BJ (cell line): ENCODE data around the gene WDFY1. TPM values are rescaled to one million over a fixed set of nuclear protein-coding genes. Genes with fewer than 3 reads are reported as not detected.

Source experiments
- CTCF ChIA-PET: fragments of 350-600 bp; formaldehyde crosslinking; extraction: SDS; loops from one replicate; lab custom pipeline; 2021; ENCODE audit warnings: antibody characterized with exemption, inconsistent platforms; lab: Yijun Ruan, JAX
- POLR2A ChIA-PET: fragments of 300-600 bp; sonication (Branson Sonifier 250); formaldehyde crosslinking; extraction: SDS; loops from one replicate; lab custom pipeline; 2021; ENCODE audit warnings: antibody characterized with exemption; lab: Charles Lee
- DNase-seq: peaks from one replicate; pipeline ENCODE4 v3.0.0-alpha.2; 2011; ENCODE audit warnings: low read depth
- H3K27me3 ChIP-seq: 2 replicates; pipeline ENCODE4 v1.6.0; 2011; ENCODE audit warnings: low read length; ENCODE audit not compliant: control insufficient read depth, insufficient read depth
- H3K36me3 ChIP-seq: 2 replicates; pipeline ENCODE4 v1.5.1; 2011; ENCODE audit warnings: low read length; ENCODE audit not compliant: control insufficient read depth, insufficient read depth
- H3K4me3 ChIP-seq: 2 replicates; pipeline ENCODE4 v1.5.1; 2011; ENCODE audit warnings: low read depth, mild to moderate bottlenecking, control low read depth, low read length
- CTCF ChIP-seq: IDR thresholded peaks from 2 replicates; pipeline ENCODE4 v1.5.1; 2011; ENCODE audit warnings: low read depth, mild to moderate bottlenecking, control low read depth, inconsistent platforms, low read length, moderate library complexity; ENCODE audit not compliant: insufficient read depth
- polyA plus RNA-seq: library from polyadenylated mRNA; depleted of rRNA; stranded (reverse); fragments of >200 nt; gene quantifications from 2 replicates; pipeline ENCODE4 v1.2.3, GENCODE V29; 2011

The WDFY1 gene
- polyA plus RNA-seq, 1 experiment = 90.6 TPM

GRCh38 chr2:223979730-223980396 is 34.7 kb upstream of the WDFY1 start:
- no peaks in the 10 kb centered on the region for H3K27me3 ChIP-seq
- no peak overlapping the region for H3K4me3 ChIP-seq
- no peak for DNase-seq
- peaks cover 24% of the 10 kb centered on the region for H3K36me3 ChIP-seq
- TF ChIP-seq CTCF = no peak
- CTCF ChIA-PET = interaction anchor here (1.0 to 5.8 kb wide), 4 partner anchors 9 to 305 kb away, joined by 3 to 41 read pairs (median 20); no protein-coding TSS in a partner anchor
- POLR2A ChIA-PET = no interaction called here

- no peak for DNase-seq
- POLR2A ChIA-PET = no interaction called here
- no peaks in the 10 kb centered on the region for H3K27me3 ChIP-seq
- CTCF ChIA-PET = interaction anchor here (0.9 to 5.8 kb wide), 4 partner anchors 8 to 306 kb away, joined by 3 to 41 read pairs (median 20); no protein-coding TSS in a partner anchor
- H3K36me3 ChIP-seq = peaks cover 17% of the 10 kb centered on the region
- TF ChIP-seq CTCF = no peak
- no peak overlapping the region for H3K4me3 ChIP-seq
Measured at GRCh38 chr2:223978451-223978850, 33.3 kb upstream of the WDFY1 start.

- peaks cover 17% of the 10 kb centered on the region for H3K36me3 ChIP-seq
- no peak for TF ChIP-seq CTCF
- H3K27me3 ChIP-seq = no peaks in the 10 kb centered on the region
- POLR2A ChIA-PET = no interaction called here
- no peak overlapping the region for H3K4me3 ChIP-seq
- CTCF ChIA-PET = interaction anchor here (0.7 to 1.4 kb wide), 3 partner anchors 306 to 308 kb away, joined by 3 to 5 read pairs (median 4); no protein-coding TSS in a partner anchor
- DNase-seq = no peak
Measured at GRCh38 chr2:223976635-223977226, 31.6 kb upstream of the WDFY1 start.

- ChIA-PET CTCF (interaction anchor here (7.0 to 14.6 kb wide), 2 partner anchors 17 to 312 kb away, joined by 89 to 216 read pairs; no protein-coding TSS in a partner anchor), POLR2A (no interaction called here)
- DNase-seq = no peak
- Histone ChIP-seq H3K4me3 (no peak overlapping the region), H3K36me3 (peaks cover 6% of the 10 kb centered on the region), H3K27me3 (no peaks in the 10 kb centered on the region)
- TF ChIP-seq CTCF = no peak
Measured at GRCh38 chr2:223973606-223974005, 28.5 kb upstream of the WDFY1 start.

- ChIA-PET CTCF (interaction anchor here (7.0 to 14.6 kb wide), 2 partner anchors 18 to 313 kb away, joined by 89 to 216 read pairs; no protein-coding TSS in a partner anchor), POLR2A (no interaction called here)
Measured at GRCh38 chr2:223972656-223973102, 27.5 kb upstream of the WDFY1 start.

More at GRCh38 chr2:223972656-223973102, 27.5 kb upstream of the WDFY1 start:
- no peak overlapping the region for H3K4me3 ChIP-seq
- H3K36me3 ChIP-seq = peaks cover 3% of the 10 kb centered on the region
- no peak for DNase-seq
- no peak for TF ChIP-seq CTCF
- H3K27me3 ChIP-seq = no peaks in the 10 kb centered on the region
